HepG2 (cell line): ENCODE results near the gene OR10A3.

Source experiments
- CTCF ChIP-seq: sonication (generic); formaldehyde crosslinking; IDR thresholded peaks from 2 replicates; pipeline ENCODE4 v1.5.0; 2020; ENCODE audit warnings: mild to moderate bottlenecking, missing genetic modification reagents, moderate library complexity
- ESRRA ChIP-seq: sonication (generic); formaldehyde crosslinking; IDR thresholded peaks from 2 replicates; pipeline ENCODE4 v1.5.1; 2020; ENCODE audit warnings: mild to moderate bottlenecking, low read depth, missing genetic modification reagents
- FOXC1 ChIP-seq: sonication (generic); formaldehyde crosslinking; IDR thresholded peaks from 2 replicates; pipeline ENCODE4 v1.8.0; 2022; ENCODE audit warnings: mild to moderate bottlenecking, missing genetic modification reagents, borderline replicate concordance
- HOXA9 ChIP-seq: sonication (generic); formaldehyde crosslinking; IDR thresholded peaks from 2 replicates; pipeline ENCODE4 v1.8.1; 2022; ENCODE audit warnings: missing genetic modification reagents, mild to moderate bottlenecking, moderate library complexity, borderline replicate concordance
- POGZ ChIP-seq: sonication (generic); formaldehyde crosslinking; IDR thresholded peaks from 2 replicates; pipeline ENCODE4 v1.4.0; 2020; ENCODE audit warnings: mild to moderate bottlenecking, missing genetic modification reagents
- TOPORS ChIP-seq: sonication (generic); formaldehyde crosslinking; IDR thresholded peaks from 2 replicates; pipeline ENCODE4 v1.8.0; 2023; ENCODE audit warnings: mild to moderate bottlenecking, missing genetic modification reagents

- no peak for TF ChIP-seq ESRRA (CRISPR knock-in tag)
- no peak for TF ChIP-seq TOPORS (CRISPR knock-in tag)
- TF ChIP-seq CTCF (CRISPR knock-in tag), result no peak
- no peak for TF ChIP-seq FOXC1
- TF ChIP-seq HOXA9 (CRISPR knock-in tag), result no peak
- TF ChIP-seq POGZ, result no peak
These were observed 42.5 kb upstream of the OR10A3 start for GRCh38 chr11:7983832-7984590.
